ENCODE results near the gene TFR2.

- no peak for TF ChIP-seq CTCF (IDR thresholded peaks at IDR 0.05)
- no peak for TF ChIP-seq REST (IDR thresholded peaks at IDR 0.05; ENCODE audit: insufficient read depth in 1 of 2, low read depth in 2 of 2, low read length in 1 of 2)
- no peak for TF ChIP-seq POLR2AphosphoS5 (IDR thresholded peaks at IDR 0.05; ENCODE audit: low read depth, low read length)
Measured at GRCh38 chr7:100684534-100685042, 43.2 kb upstream of the TFR2 start.
